KMS-11 (cell line): ENCODE results near the gene DNAH10.

ENCODE experiments used
- H2AFZ ChIP-seq: fragments of 200-600 bp; sonication (generic); 2 replicates; pipeline ENCODE4 v1.6.1; 2016; ENCODE audit warnings: antibody characterized with exemption, mixed run types, low read depth
- H3K27ac ChIP-seq: fragments of 200-600 bp; sonication (generic); 2 replicates; pipeline ENCODE4 v1.6.1; 2016; ENCODE audit warnings: mild to moderate bottlenecking, mixed run types
- H3K27me3 ChIP-seq: fragments of 200-600 bp; sonication (generic); 2 replicates; pipeline ENCODE4 v1.6.1; 2017; ENCODE audit warnings: mild to moderate bottlenecking, low read depth, mixed run types, moderate library complexity; ENCODE audit not compliant: insufficient read depth
- H3K36me3 ChIP-seq: fragments of 200-600 bp; sonication (generic); 2 replicates; pipeline ENCODE4 v1.6.1; 2017; ENCODE audit warnings: mild to moderate bottlenecking, mixed run types; ENCODE audit not compliant: insufficient read depth
- H3K4me1 ChIP-seq: fragments of 200-600 bp; sonication (generic); 2 replicates; pipeline ENCODE4 v1.6.1; 2016; ENCODE audit warnings: mild to moderate bottlenecking, low read depth, mixed run types; ENCODE audit not compliant: poor library complexity, severe bottlenecking
- H3K4me2 ChIP-seq: fragments of 200-600 bp; sonication (generic); 2 replicates; pipeline ENCODE4 v1.7.0; 2016; ENCODE audit warnings: mild to moderate bottlenecking, mixed run types
- H3K4me3 ChIP-seq: fragments of 200-600 bp; sonication (generic); IDR thresholded peaks from 2 replicates; pipeline ENCODE4 v1.6.1; 2017; ENCODE audit warnings: low read depth, low read length, mixed read lengths; ENCODE audit not compliant: insufficient read depth
- H3K79me2 ChIP-seq: fragments of 200-600 bp; sonication (generic); 2 replicates; pipeline ENCODE4 v1.6.1; 2016; ENCODE audit warnings: low read depth, mixed run types; ENCODE audit not compliant: insufficient read depth
- H3K9ac ChIP-seq: fragments of 200-600 bp; sonication (generic); 2 replicates; pipeline ENCODE4 v1.6.1; 2016; ENCODE audit warnings: mild to moderate bottlenecking, mixed run types
- H4K20me1 ChIP-seq: fragments of 200-600 bp; sonication (generic); 2 replicates; pipeline ENCODE4 v1.6.1; 2016; ENCODE audit warnings: mild to moderate bottlenecking, mixed run types; ENCODE audit not compliant: insufficient read depth
- TF ChIP-seq, protein P1 (sequence below): fragments of 200-600 bp; sonication (generic); conservative IDR thresholded peaks from 2 replicates; pipeline ENCODE4 v1.6.1; 2017; ENCODE audit warnings: low read depth, mild to moderate bottlenecking, antibody characterized with exemption, low read length, moderate library complexity, mixed read lengths

Gene DNAH10

DNA sequence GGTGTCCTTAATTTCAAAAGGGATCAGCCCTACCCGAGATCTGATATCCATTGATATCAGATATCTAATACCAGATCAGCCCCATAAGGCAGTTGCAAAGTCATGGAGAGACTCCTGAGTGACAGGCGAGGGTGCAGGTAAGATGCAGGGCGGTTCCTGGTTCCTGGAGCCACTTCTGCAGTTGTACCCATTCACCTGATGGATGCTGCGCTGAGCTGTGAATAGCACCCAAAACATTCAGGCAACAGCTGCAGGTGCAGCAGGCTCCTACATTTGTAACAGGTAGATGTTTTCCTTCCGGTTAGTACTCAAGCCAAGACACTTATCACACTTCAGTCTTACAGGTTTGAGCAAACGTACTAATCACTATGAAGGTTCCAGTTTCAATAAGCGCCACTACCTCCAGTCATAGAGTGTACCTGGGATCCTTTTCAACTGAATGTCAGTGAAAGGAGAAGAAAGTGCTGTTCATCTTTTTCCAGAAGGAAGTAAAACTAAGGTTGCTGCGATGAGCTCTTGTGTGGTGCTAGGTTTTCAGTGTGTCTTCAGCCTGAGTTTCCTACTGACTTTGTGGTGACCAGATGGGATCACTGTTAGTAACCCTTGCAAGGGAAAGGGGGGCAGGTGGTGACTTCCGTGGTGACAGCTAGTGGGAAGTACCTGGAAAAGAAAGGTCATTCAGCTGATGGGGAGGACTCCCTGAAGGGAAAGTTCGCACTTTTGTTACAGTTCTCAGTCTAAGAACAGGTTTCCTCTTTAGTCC, 48.1 kb upstream of the DNAH10 start:
- Histone ChIP-seq H4K20me1 (no peaks in the 10 kb centered on the region), H2AFZ (no peak overlapping the region), H3K4me2 (peak overlapping the region; percentile 66; the same call in 1 of the 2 replicates), H3K4me1 (peaks cover 7% of the 10 kb centered on the region), H3K36me3 (no peaks in the 10 kb centered on the region), H3K79me2 (no peaks in the 10 kb centered on the region), H3K4me3 (no peak overlapping the region), H3K27me3 (no peaks in the 10 kb centered on the region), H3K27ac (no peak overlapping the region), H3K9ac (no peak overlapping the region)
- TF ChIP-seq, protein P1, sequence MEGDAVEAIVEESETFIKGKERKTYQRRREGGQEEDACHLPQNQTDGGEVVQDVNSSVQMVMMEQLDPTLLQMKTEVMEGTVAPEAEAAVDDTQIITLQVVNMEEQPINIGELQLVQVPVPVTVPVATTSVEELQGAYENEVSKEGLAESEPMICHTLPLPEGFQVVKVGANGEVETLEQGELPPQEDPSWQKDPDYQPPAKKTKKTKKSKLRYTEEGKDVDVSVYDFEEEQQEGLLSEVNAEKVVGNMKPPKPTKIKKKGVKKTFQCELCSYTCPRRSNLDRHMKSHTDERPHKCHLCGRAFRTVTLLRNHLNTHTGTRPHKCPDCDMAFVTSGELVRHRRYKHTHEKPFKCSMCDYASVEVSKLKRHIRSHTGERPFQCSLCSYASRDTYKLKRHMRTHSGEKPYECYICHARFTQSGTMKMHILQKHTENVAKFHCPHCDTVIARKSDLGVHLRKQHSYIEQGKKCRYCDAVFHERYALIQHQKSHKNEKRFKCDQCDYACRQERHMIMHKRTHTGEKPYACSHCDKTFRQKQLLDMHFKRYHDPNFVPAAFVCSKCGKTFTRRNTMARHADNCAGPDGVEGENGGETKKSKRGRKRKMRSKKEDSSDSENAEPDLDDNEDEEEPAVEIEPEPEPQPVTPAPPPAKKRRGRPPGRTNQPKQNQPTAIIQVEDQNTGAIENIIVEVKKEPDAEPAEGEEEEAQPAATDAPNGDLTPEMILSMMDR, result no peak

DNA sequence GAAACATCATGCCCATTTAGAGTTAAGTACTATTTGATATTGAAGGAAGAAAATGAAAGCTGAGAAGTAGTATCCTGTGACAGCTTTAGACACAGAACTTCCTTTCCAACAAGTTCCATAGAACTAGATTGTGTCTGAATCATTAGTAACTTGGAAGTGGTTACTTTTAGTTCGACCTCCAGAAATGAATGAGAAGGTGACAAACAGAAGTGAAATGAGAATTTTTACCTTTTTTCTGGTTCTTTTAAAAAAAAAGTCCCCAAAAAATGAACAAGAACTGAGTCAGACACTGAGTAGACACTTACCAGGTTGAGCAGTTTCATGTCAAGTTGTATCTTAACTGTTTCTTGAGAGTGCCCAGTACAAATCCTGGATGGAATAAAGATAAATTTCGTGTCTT, 46.9 kb upstream of the DNAH10 start:
- TF ChIP-seq, protein P1, result no peak
- Histone ChIP-seq H3K4me2 (no peak overlapping the region), H4K20me1 (no peaks in the 10 kb centered on the region), H3K4me1 (peaks cover 7% of the 10 kb centered on the region), H3K27ac (no peak overlapping the region), H3K4me3 (no peak overlapping the region), H3K9ac (no peak overlapping the region), H3K36me3 (no peaks in the 10 kb centered on the region), H2AFZ (no peak overlapping the region), H3K79me2 (no peaks in the 10 kb centered on the region), H3K27me3 (no peaks in the 10 kb centered on the region)

DNA sequence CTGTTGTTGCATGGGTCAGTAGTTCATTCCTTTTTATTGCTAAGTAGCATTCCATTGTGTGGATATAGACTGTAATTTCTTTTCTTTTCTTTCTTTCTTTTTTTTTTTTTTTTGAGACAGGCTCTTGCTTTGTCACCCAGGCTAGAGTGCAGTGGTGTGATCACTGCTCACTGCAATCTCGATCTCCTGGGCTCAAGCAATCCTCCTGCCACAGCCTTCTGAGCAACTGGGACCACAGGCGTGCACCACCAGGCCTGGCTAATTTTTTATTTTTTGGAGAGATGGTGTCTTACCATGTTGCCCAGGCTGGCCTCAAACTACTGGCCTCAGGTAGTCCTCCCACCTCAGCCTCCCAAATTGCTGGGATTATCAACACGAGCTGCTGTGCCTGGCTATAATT, 44.8 kb upstream of the DNAH10 start:
- H3K27me3 ChIP-seq, result no peaks in the 10 kb centered on the region
- H3K9ac ChIP-seq, result no peak overlapping the region
- H3K27ac ChIP-seq, result no peak overlapping the region
- no peaks in the 10 kb centered on the region for H3K36me3 ChIP-seq
- no peak overlapping the region for H2AFZ ChIP-seq
- no peak overlapping the region for H3K4me2 ChIP-seq
- peaks cover 18% of the 10 kb centered on the region for H3K4me1 ChIP-seq
- TF ChIP-seq, protein P1, result no peak
- H4K20me1 ChIP-seq, result no peaks in the 10 kb centered on the region
- H3K79me2 ChIP-seq, result no peaks in the 10 kb centered on the region
- no peak overlapping the region for H3K4me3 ChIP-seq

DNA sequence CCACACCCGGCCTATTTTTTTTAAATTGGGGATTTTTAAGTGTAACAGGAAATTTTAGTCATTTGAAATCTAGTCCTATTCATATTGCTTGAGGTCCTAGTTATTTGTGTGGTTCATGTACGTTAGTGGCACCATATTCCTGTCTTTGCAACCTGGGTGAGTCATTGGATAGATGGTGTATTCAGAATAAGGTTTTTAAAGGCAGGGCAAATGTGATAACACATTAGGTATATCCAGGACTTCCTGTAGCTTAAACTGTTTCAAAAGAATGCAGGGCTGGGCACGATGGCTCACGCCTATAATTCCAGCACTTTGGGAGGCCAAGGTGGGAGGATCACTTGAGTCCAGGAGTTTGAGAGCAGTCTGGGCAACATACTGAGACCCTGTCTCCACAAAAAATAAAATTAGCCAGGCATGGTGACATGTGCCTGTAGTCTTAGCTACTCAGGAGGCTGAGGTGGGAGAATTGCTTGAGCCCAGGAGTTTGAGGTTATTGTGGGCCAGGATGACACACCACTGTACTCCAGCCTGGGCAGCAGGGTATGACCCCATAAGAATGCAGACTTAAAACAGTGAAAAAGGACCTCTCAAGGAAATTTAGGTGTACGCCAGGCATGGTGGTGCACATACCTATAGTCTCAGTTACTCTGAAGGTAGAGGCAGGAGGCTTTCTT, 41.8 kb upstream of the DNAH10 start:
- Histone ChIP-seq H3K27me3 (no peaks in the 10 kb centered on the region), H3K27ac (no peak overlapping the region), H3K9ac (no peak overlapping the region), H4K20me1 (no peaks in the 10 kb centered on the region), H3K4me2 (no peak overlapping the region), H2AFZ (no peak overlapping the region), H3K4me1 (peaks cover 11% of the 10 kb centered on the region), H3K36me3 (no peaks in the 10 kb centered on the region), H3K4me3 (no peak overlapping the region), H3K79me2 (no peaks in the 10 kb centered on the region)
- TF ChIP-seq, protein P1, result no peak
